Midbrain (tissue), 1 donor: ENCODE data around the gene LETM1.

Source experiments
- DNase-seq: peaks from one replicate; lab custom pipeline; 2025; lab: John Stamatoyannopoulos, UW

The LETM1 gene

GRCh38 chr4:1872870-1873269, 16.9 kb upstream of the LETM1 start:
- no peak for DNase-seq

GRCh38 chr4:1871471-1872021, 15.6 kb upstream of the LETM1 start:
- no peak for DNase-seq

GRCh38 chr4:1870578-1871443, 14.9 kb upstream of the LETM1 start, which contains the start of gene NSD2:
NSD2 (plus strand) TSS chr4:1871393; CDS start chr4:1900655, 29,262 bp downstream.
- DNase-seq = peak; percentile 89

GRCh38 chr4:1870328-1870577, 14.3 kb upstream of the LETM1 start:
- DNase-seq = peak; percentile 66

- DNase-seq = no peak
These were observed 13.8 kb upstream of the LETM1 start for GRCh38 chr4:1869530-1870327.

- no peak for DNase-seq
These were observed 13.0 kb upstream of the LETM1 start for GRCh38 chr4:1868912-1869311.

GRCh38 chr4:1868293-1868692, 12.3 kb upstream of the LETM1 start:
- DNase-seq = no peak

GRCh38 chr4:1866189-1866661, 10.3 kb upstream of the LETM1 start:
- no peak for DNase-seq

- DNase-seq = no peak
These were observed 8.4 kb upstream of the LETM1 start for GRCh38 chr4:1864076-1865008.

GRCh38 chr4:1863297-1864033, 7.5 kb upstream of the LETM1 start:
- DNase-seq = no peak

GRCh38 chr4:1862961-1863296, 7.0 kb upstream of the LETM1 start:
- no peak for DNase-seq

- no peak for DNase-seq
These were observed 6.3 kb upstream of the LETM1 start for GRCh38 chr4:1862055-1862911.

GRCh38 chr4:1859389-1859753, 3.4 kb upstream of the LETM1 start:
- DNase-seq = no peak

- DNase-seq = no peak
These were observed 2.0 kb upstream of the LETM1 start for GRCh38 chr4:1857931-1858330.

- peak; percentile 35 for DNase-seq
These were observed 1.2 kb upstream of the LETM1 start for GRCh38 chr4:1856943-1857699.

GRCh38 chr4:1855333-1856070, 454 bp downstream of the LETM1 start:
- no peak for DNase-seq

- no peak for DNase-seq
These were observed 1.2 kb downstream of the LETM1 start for GRCh38 chr4:1854752-1855151.

GRCh38 chr4:1852904-1853623, 2.9 kb downstream of the LETM1 start:
- DNase-seq = no peak
